OCI-LY7 (cell line): Measurements from ENCODE around the gene LAMA1.

ENCODE experiments used
- CTCF ChIP-seq: fragments of 200-600 bp; sonication (generic); conservative IDR thresholded peaks from 2 replicates; pipeline ENCODE4 v1.5.1; 2014; ENCODE audit warnings: mild to moderate bottlenecking, antibody characterized with exemption, low read length, moderate library complexity, mixed read lengths
- EZH2phosphoT487 ChIP-seq: fragments of 200-600 bp; sonication (generic); IDR thresholded peaks from 2 replicates; pipeline ENCODE4 v1.6.1; 2018; ENCODE audit warnings: low read depth, borderline replicate concordance, mild to moderate bottlenecking, mixed run types, antibody characterized with exemption, low read length, moderate library complexity, mixed read lengths

- no peak for TF ChIP-seq CTCF
- no peak for TF ChIP-seq EZH2phosphoT487
These were observed 169.1 kb downstream of the LAMA1 start for GRCh38 chr18:6948281-6949055.
